ENCODE data around the gene FUS. TPM values are rescaled to one million over a fixed set of nuclear protein-coding genes. Genes with fewer than 3 reads are reported as not detected.

Gene FUS
- total and polyA plus RNA-seq, 2 of the 8 experiments (the other 6 are each of a cell fraction or from before 2014, with no cell fraction given), result 484 to 685 TPM

Small RNAs within 50 kb of the gene (small RNA-seq; reads per million reads assigned to genes)
- gene AC009088.4 (ENCODE audit: insufficient read depth), result not detected
- not detected for gene NDUFA3P6 (ENCODE audit: insufficient read depth)

Other genes starting within 250 kb of the FUS start
- 8.7 and 10.0 TPM in 2 replicates for gene ORAI3, start 231.1 kb upstream of the FUS start, total RNA-seq (2021; fragmentation: NEBNext Ultra II Directional; extraction: Animal tissue kit (Norgen Biotek cat#: 25700))
- 24.5 and 26.8 TPM in 2 replicates for gene ORAI3, start 231.1 kb upstream of the FUS start, polyA plus RNA-seq (2011; rRNA removed)
- gene SETD1A, start 222.4 kb upstream of the FUS start, total RNA-seq (2021; fragmentation: NEBNext Ultra II Directional; extraction: Animal tissue kit (Norgen Biotek cat#: 25700)), result 29.0 and 29.6 TPM in 2 replicates
- gene SETD1A, start 222.4 kb upstream of the FUS start, polyA plus RNA-seq (2011; rRNA removed), result 4.8 and 8.3 TPM in 2 replicates
- 2.9 and 3.1 TPM in 2 replicates for gene HSD3B7, start 194.9 kb upstream of the FUS start, total RNA-seq (2021; fragmentation: NEBNext Ultra II Directional; extraction: Animal tissue kit (Norgen Biotek cat#: 25700))
- gene HSD3B7, start 194.9 kb upstream of the FUS start, polyA plus RNA-seq (2011; rRNA removed), result 6.6 and 9.8 TPM in 2 replicates
- 18.0 and 20.2 TPM in 2 replicates for gene STX1B, start 169.5 kb upstream of the FUS start, total RNA-seq (2021; fragmentation: NEBNext Ultra II Directional; extraction: Animal tissue kit (Norgen Biotek cat#: 25700))
- 8.9 and 14.6 TPM in 2 replicates for gene STX1B, start 169.5 kb upstream of the FUS start, polyA plus RNA-seq (2011; rRNA removed)
- gene STX4, start 146.6 kb upstream of the FUS start, total RNA-seq (2021; fragmentation: NEBNext Ultra II Directional; extraction: Animal tissue kit (Norgen Biotek cat#: 25700)), result 32.3 and 39.2 TPM in 2 replicates
- 25.8 and 32.1 TPM in 2 replicates for gene STX4, start 146.6 kb upstream of the FUS start, polyA plus RNA-seq (2011; rRNA removed)
- 13.6 and 14.0 TPM in 2 replicates for gene ZNF668, start 105.9 kb upstream of the FUS start, total RNA-seq (2021; fragmentation: NEBNext Ultra II Directional; extraction: Animal tissue kit (Norgen Biotek cat#: 25700))
- 14.3 and 18.8 TPM in 2 replicates for gene ZNF668, start 105.9 kb upstream of the FUS start, polyA plus RNA-seq (2011; rRNA removed)
- 25.0 TPM in 2 replicates for gene ZNF646, start 105.7 kb upstream of the FUS start, total RNA-seq (2021; fragmentation: NEBNext Ultra II Directional; extraction: Animal tissue kit (Norgen Biotek cat#: 25700))
- gene ZNF646, start 105.7 kb upstream of the FUS start, polyA plus RNA-seq (2011; rRNA removed), result 6.5 and 9.9 TPM in 2 replicates
- 1.7 and 2.5 TPM in 2 replicates for gene PRSS53, start 91.2 kb upstream of the FUS start, total RNA-seq (2021; fragmentation: NEBNext Ultra II Directional; extraction: Animal tissue kit (Norgen Biotek cat#: 25700))
- 2.6 and 3.6 TPM in 2 replicates for gene PRSS53, start 91.2 kb upstream of the FUS start, polyA plus RNA-seq (2011; rRNA removed)
- gene VKORC1, start 85.3 kb upstream of the FUS start, total RNA-seq (2021; fragmentation: NEBNext Ultra II Directional; extraction: Animal tissue kit (Norgen Biotek cat#: 25700)), result 83.3 and 84.1 TPM in 2 replicates
- 483 and 512 TPM in 2 replicates for gene VKORC1, start 85.3 kb upstream of the FUS start, polyA plus RNA-seq (2011; rRNA removed)
- gene BCKDK, start 71.8 kb upstream of the FUS start, total RNA-seq (2021; fragmentation: NEBNext Ultra II Directional; extraction: Animal tissue kit (Norgen Biotek cat#: 25700)), result 49.6 and 51.5 TPM in 2 replicates
- gene BCKDK, start 71.8 kb upstream of the FUS start, polyA plus RNA-seq (2011; rRNA removed), result 77.1 and 97.1 TPM in 2 replicates
- gene KAT8, start 62.5 kb upstream of the FUS start, total RNA-seq (2021; fragmentation: NEBNext Ultra II Directional; extraction: Animal tissue kit (Norgen Biotek cat#: 25700)), result 61.6 and 68.7 TPM in 2 replicates
- 52.6 and 60.8 TPM in 2 replicates for gene KAT8, start 62.5 kb upstream of the FUS start, polyA plus RNA-seq (2011; rRNA removed)
- gene PRSS8, start 44.4 kb upstream of the FUS start, total RNA-seq (2021; fragmentation: NEBNext Ultra II Directional; extraction: Animal tissue kit (Norgen Biotek cat#: 25700)), result 86.1 and 87.7 TPM in 2 replicates
- 273 and 321 TPM in 2 replicates for gene PRSS8, start 44.4 kb upstream of the FUS start, polyA plus RNA-seq (2011; rRNA removed)
- gene PRSS36, start 30.1 kb upstream of the FUS start, total RNA-seq (2021; fragmentation: NEBNext Ultra II Directional; extraction: Animal tissue kit (Norgen Biotek cat#: 25700)), result 1.3 TPM in 2 replicates
- gene PRSS36, start 30.1 kb upstream of the FUS start, polyA plus RNA-seq (2011; rRNA removed), result 1.9 and 3.1 TPM in 2 replicates
- 29.9 and 32.2 TPM in 2 replicates for gene PYCARD, start 22.6 kb downstream of the FUS start, total RNA-seq (2021; fragmentation: NEBNext Ultra II Directional; extraction: Animal tissue kit (Norgen Biotek cat#: 25700))
- 77.9 and 87.0 TPM in 2 replicates for gene PYCARD, start 22.6 kb downstream of the FUS start, polyA plus RNA-seq (2011; rRNA removed)
- 1.3 and 2.1 TPM in 2 replicates for gene TRIM72, start 34.0 kb downstream of the FUS start, total RNA-seq (2021; fragmentation: NEBNext Ultra II Directional; extraction: Animal tissue kit (Norgen Biotek cat#: 25700))
- 0.57 and 0.97 TPM in 2 replicates for gene TRIM72, start 34.0 kb downstream of the FUS start, polyA plus RNA-seq (2011; rRNA removed)
- gene PYDC1, start 37.0 kb downstream of the FUS start, total RNA-seq (2021; fragmentation: NEBNext Ultra II Directional; extraction: Animal tissue kit (Norgen Biotek cat#: 25700)), result 3.0 and 3.5 TPM in 2 replicates
- gene PYDC1, start 37.0 kb downstream of the FUS start, polyA plus RNA-seq (2011; rRNA removed), result 5.9 and 11.1 TPM in 2 replicates
- gene ITGAM, start 79.8 kb downstream of the FUS start, total RNA-seq (2021; fragmentation: NEBNext Ultra II Directional; extraction: Animal tissue kit (Norgen Biotek cat#: 25700)), result 0.22 and 0.44 TPM in 2 replicates
- 2.0 and 2.9 TPM in 2 replicates for gene ITGAM, start 79.8 kb downstream of the FUS start, polyA plus RNA-seq (2011; rRNA removed)
- gene ITGAX, start 175.0 kb downstream of the FUS start, total RNA-seq (2021; fragmentation: NEBNext Ultra II Directional; extraction: Animal tissue kit (Norgen Biotek cat#: 25700)), result not detected in 2 replicates
- 0.13 and 0.30 TPM in 2 replicates for gene ITGAX, start 175.0 kb downstream of the FUS start, polyA plus RNA-seq (2011; rRNA removed)
- not detected in 2 replicates for gene ITGAD, start 213.2 kb downstream of the FUS start, total RNA-seq (2021; fragmentation: NEBNext Ultra II Directional; extraction: Animal tissue kit (Norgen Biotek cat#: 25700))
- 0.06 TPM in 1 of 2 replicates, not detected in the other for gene ITGAD, start 213.2 kb downstream of the FUS start, polyA plus RNA-seq (2011; rRNA removed)
- not detected in 2 replicates for gene COX6A2, start 248.2 kb downstream of the FUS start, total RNA-seq (2021; fragmentation: NEBNext Ultra II Directional; extraction: Animal tissue kit (Norgen Biotek cat#: 25700))
- gene COX6A2, start 248.2 kb downstream of the FUS start, polyA plus RNA-seq (2011; rRNA removed), result 0.79 and 1.6 TPM in 2 replicates